Neuronal stem cell (in vitro differentiated cells): Measurements from ENCODE around the gene POP4.
A peak's percentile ranks its signal among the peaks of the same experiment; 100 is the strongest.

Experiments
- DNase-seq: peaks from one replicate; pipeline ENCODE4 v3.0.0-alpha.2; 2013; ENCODE audit warnings: low spot score
- H2AFZ ChIP-seq: one replicate; pipeline ENCODE4 v1.6.1; 2013; ENCODE audit warnings: mild to moderate bottlenecking, low read length, inconsistent platforms
- H2AK5ac ChIP-seq: 2 replicates; pipeline ENCODE4 v1.6.1; 2013; ENCODE audit warnings: low read depth, mild to moderate bottlenecking, inconsistent platforms, low read length, moderate library complexity, mixed read lengths
- H2BK120ac ChIP-seq: 2 replicates; pipeline ENCODE4 v1.6.1; 2013; ENCODE audit warnings: low read depth, mild to moderate bottlenecking, inconsistent platforms, low read length, moderate library complexity, mixed read lengths
- H2BK12ac ChIP-seq: one replicate; pipeline ENCODE4 v1.6.1; 2013; ENCODE audit warnings: low read length, inconsistent platforms
- H2BK15ac ChIP-seq: 2 replicates; pipeline ENCODE4 v1.6.1; 2013; ENCODE audit warnings: mild to moderate bottlenecking, low read length, inconsistent platforms, mixed read lengths
- H2BK5ac ChIP-seq: one replicate; pipeline ENCODE4 v1.6.1; 2013; ENCODE audit warnings: inconsistent platforms, mild to moderate bottlenecking, low read length, moderate library complexity
- H3K14ac ChIP-seq: one replicate; pipeline ENCODE4 v1.6.1; 2013; ENCODE audit warnings: low read length, inconsistent platforms
- H3K18ac ChIP-seq: 2 replicates; pipeline ENCODE4 v1.6.1; 2013; ENCODE audit warnings: low read length, inconsistent platforms
- H3K23ac ChIP-seq: 2 replicates; pipeline ENCODE4 v1.6.1; 2013; ENCODE audit warnings: low read depth, mild to moderate bottlenecking, mixed read lengths, low read length, inconsistent platforms; ENCODE audit not compliant: poor library complexity
- H3K27ac ChIP-seq: replicated peaks from 3 replicates; pipeline ENCODE4 v1.5.1; 2013; ENCODE audit warnings: low read length, inconsistent platforms
- H3K27me3 ChIP-seq, 3 experiments: 2 replicates each; pipeline ENCODE4 v1.6.1; 2013; ENCODE audit warnings: low read length in 3 of 3, mild to moderate bottlenecking in 2 of 3, inconsistent platforms in 1 of 3, low read depth in 1 of 3, mixed read lengths in 1 of 3, moderate library complexity in 1 of 3; ENCODE audit not compliant: control insufficient read depth in 3 of 3, insufficient read depth in 3 of 3
- H3K36me3 ChIP-seq, 2 donors: replicated peaks in 1 of 2; 2 replicates each; pipeline ENCODE4 v1.6.1; 2013; ENCODE audit warnings: low read length in 2 of 2; ENCODE audit not compliant: control insufficient read depth in 2 of 2, insufficient read depth in 2 of 2
- H3K4ac ChIP-seq: 2 replicates; pipeline ENCODE4 v1.6.1; 2013; ENCODE audit warnings: inconsistent platforms, mild to moderate bottlenecking, low read length, moderate library complexity
- H3K4me1 ChIP-seq, 2 donors: 1 replicate in 1 of 2; 2 replicates in 1 of 2; pipeline ENCODE4 v1.6.1; 2013; ENCODE audit warnings: low read length in 2 of 2, low read depth in 1 of 2; ENCODE audit not compliant: control insufficient read depth in 2 of 2, insufficient read depth in 1 of 2
- H3K4me2 ChIP-seq: one replicate; pipeline ENCODE4 v1.6.1; 2013; ENCODE audit warnings: mild to moderate bottlenecking, low read length, inconsistent platforms; ENCODE audit not compliant: insufficient read depth, poor library complexity, severe bottlenecking
- H3K4me3 ChIP-seq, 2 donors: 2 replicates each; pipeline ENCODE4 v1.5.1; 2013; ENCODE audit warnings: low read length in 2 of 2, mild to moderate bottlenecking in 2 of 2, inconsistent platforms in 1 of 2, moderate library complexity in 1 of 2
- H3K79me1 ChIP-seq: one replicate; pipeline ENCODE4 v1.6.1; 2013; ENCODE audit warnings: low read depth, mild to moderate bottlenecking, inconsistent platforms, low read length, moderate library complexity
- H3K9ac ChIP-seq: one replicate; pipeline ENCODE4 v1.6.1; 2013; ENCODE audit warnings: mild to moderate bottlenecking, low read depth, low read length, inconsistent platforms; ENCODE audit not compliant: poor library complexity
- H3K9me3 ChIP-seq, 2 donors: replicated peaks in 1 of 2; 2 replicates each; pipeline versions ENCODE3 to v1.6.1; 2013; ENCODE audit warnings: low read length in 2 of 2, mild to moderate bottlenecking in 2 of 2, inconsistent platforms in 1 of 2, low read depth in 1 of 2, mixed read lengths in 1 of 2, moderate library complexity in 1 of 2; ENCODE audit not compliant: control insufficient read depth in 2 of 2, insufficient read depth in 1 of 2
- H4K8ac ChIP-seq: one replicate; pipeline ENCODE4 v1.6.1; 2013; ENCODE audit warnings: low read depth, mild to moderate bottlenecking, inconsistent platforms, low read length, moderate library complexity
- H4K91ac ChIP-seq: one replicate; pipeline ENCODE4 v1.6.1; 2013; ENCODE audit warnings: low read length, low read depth, mild to moderate bottlenecking, inconsistent platforms; ENCODE audit not compliant: poor library complexity
- WGBS, 2 donors: extraction: QIAGEN DNeasy Blood & Tissue Kit; methylation state at CpG; one replicate each; pipeline ENCODE4 v1.1.7; 2013; ENCODE audit warnings: missing lambda C conversion rate in 2 of 2, mixed read lengths in 1 of 2; ENCODE audit not compliant: insufficient read length in 2 of 2, insufficient replicate concordance in 1 of 2; ENCODE audit errors: extremely low coverage in 2 of 2; 5-methylcytosine and 5-hydroxymethylcytosine counted together

The POP4 gene

GRCh38 chr19:29662278-29662603 is 56.2 kb downstream of the POP4 start:
- Histone ChIP-seq H3K4me3 (no peak overlapping the region), H3K79me1 (no peaks in the 10 kb centered on the region)
- WGBS, 2 donors = no CpG with 5 or more reads among the region's 1 CpG

GRCh38 chr19:29662604-29663404 is 56.7 kb downstream of the POP4 start:
- Histone ChIP-seq H4K8ac (no peak overlapping the region), H3K23ac (peak overlapping the region; percentile 12), H3K79me1 (no peaks in the 10 kb centered on the region), H3K4me1 (peaks cover 11 to 12% of the 10 kb centered on the region in 2 donors), H3K9ac (no peak overlapping the region), H3K18ac (no peak overlapping the region), H3K4me3 (no peak overlapping the region), H3K4ac (no peak overlapping the region), H4K91ac (no peak overlapping the region), H3K9me3 (no peaks in the 10 kb centered on the region), H3K27ac (no peak overlapping the region), H2AFZ (no peak overlapping the region), H3K4me2 (no peak overlapping the region), H2BK15ac (no peak overlapping the region), H3K14ac (no peak overlapping the region), H2AK5ac (no peak overlapping the region), H3K36me3 (no peaks in the 10 kb centered on the region), H2BK120ac (no peak overlapping the region), H2BK12ac (no peak overlapping the region), H2BK5ac (no peak overlapping the region), H3K27me3 (peaks cover 2 to 50% (median 25%) of the 10 kb centered on the region in 3 experiments)
- WGBS, 2 donors = no CpG with 5 or more reads among the region's 17 CpGs
- DNase-seq = no peak

More at GRCh38 chr19:29662278-29662603, 56.2 kb downstream of the POP4 start:
- Histone ChIP-seq H2AFZ (no peak overlapping the region), H4K91ac (no peak overlapping the region), H2BK12ac (no peak overlapping the region), H3K18ac (no peak overlapping the region), H4K8ac (no peak overlapping the region), H3K36me3 (no peaks in the 10 kb centered on the region), H3K27me3 (peaks cover 2 to 50% (median 25%) of the 10 kb centered on the region in 3 experiments), H2BK5ac (no peak overlapping the region), H3K27ac (no peak overlapping the region), H2AK5ac (no peak overlapping the region), H3K4me2 (no peak overlapping the region), H3K9me3 (no peaks in the 10 kb centered on the region), H3K4me1 (peaks cover 10 to 11% of the 10 kb centered on the region in 2 donors), H2BK120ac (no peak overlapping the region), H2BK15ac (no peak overlapping the region), H3K23ac (no peak overlapping the region), H3K14ac (no peak overlapping the region), H3K4ac (no peak overlapping the region), H3K9ac (no peak overlapping the region)
- DNase-seq = no peak

GRCh38 chr19:29663861-29664752 is 58.0 kb downstream of the POP4 start:
- no CpG with 5 or more reads among the region's 19 CpGs for WGBS, 2 donors
- Histone ChIP-seq H3K27ac (no peak overlapping the region), H4K91ac (no peak overlapping the region), H3K9me3 (no peaks in the 10 kb centered on the region), H2BK120ac (no peak overlapping the region), H2AK5ac (peak overlapping the region; percentile 76), H3K36me3 (no peaks in the 10 kb centered on the region), H3K4me3 (no peak overlapping the region), H2BK12ac (no peak overlapping the region), H3K18ac (peak overlapping the region; percentile 6), H3K4me1 (peaks cover 11 to 12% of the 10 kb centered on the region in 2 donors), H4K8ac (no peak overlapping the region), H2BK15ac (peak overlapping the region; percentile 62), H3K23ac (peak overlapping the region; percentile 29), H2BK5ac (no peak overlapping the region), H3K79me1 (no peaks in the 10 kb centered on the region), H3K9ac (no peak overlapping the region), H3K27me3 (peaks cover 2 to 50% (median 25%) of the 10 kb centered on the region in 3 experiments), H3K4me2 (no peak overlapping the region), H3K14ac (no peak overlapping the region), H2AFZ (peak overlapping the region; percentile 98), H3K4ac (no peak overlapping the region)
- no peak for DNase-seq

GRCh38 chr19:29664753-29665214 is 58.7 kb downstream of the POP4 start:
- Histone ChIP-seq H3K14ac (no peak overlapping the region), H3K27ac (no peak overlapping the region), H3K9me3 (no peaks in the 10 kb centered on the region), H2BK5ac (no peak overlapping the region), H2BK15ac (peak overlapping the region; percentile 62), H3K18ac (peak overlapping the region; percentile 86), H4K91ac (no peak overlapping the region), H4K8ac (no peak overlapping the region), H3K23ac (peak overlapping the region; percentile 52), H3K79me1 (no peaks in the 10 kb centered on the region), H3K36me3 (no peaks in the 10 kb centered on the region), H3K9ac (no peak overlapping the region), H2BK12ac (no peak overlapping the region), H3K27me3 (peaks cover 2 to 49% (median 25%) of the 10 kb centered on the region in 3 experiments), H2AK5ac (no peak overlapping the region), H3K4me1 (peaks cover 11 to 12% of the 10 kb centered on the region in 2 donors), H2BK120ac (no peak overlapping the region), H3K4ac (no peak overlapping the region), H3K4me3 (peak overlapping the region; percentile 63 to 66), H3K4me2 (peak overlapping the region; percentile 96), H2AFZ (peak overlapping the region; percentile 98)
- no CpG with 5 or more reads among the region's 22 CpGs for WGBS, 2 donors
- no peak for DNase-seq
